GM19240 (cell line): ENCODE data around the gene CYSRT1.
"Not testable (repeated sequence)": the region's sequence is repeated elsewhere in the genome, so short reads cannot be mapped to it uniquely, and the experiment has no call there.

Experiments
- DNase-seq: peaks from one replicate; pipeline ENCODE4 v3.0.0; 2011; ENCODE audit warnings: low spot score; ENCODE audit not compliant: insufficient read length

CYSRT1 gene

GRCh38 chr9:137251490-137252268, 26.7 kb downstream of the CYSRT1 start:
- DNase-seq, result no peak

DNA sequence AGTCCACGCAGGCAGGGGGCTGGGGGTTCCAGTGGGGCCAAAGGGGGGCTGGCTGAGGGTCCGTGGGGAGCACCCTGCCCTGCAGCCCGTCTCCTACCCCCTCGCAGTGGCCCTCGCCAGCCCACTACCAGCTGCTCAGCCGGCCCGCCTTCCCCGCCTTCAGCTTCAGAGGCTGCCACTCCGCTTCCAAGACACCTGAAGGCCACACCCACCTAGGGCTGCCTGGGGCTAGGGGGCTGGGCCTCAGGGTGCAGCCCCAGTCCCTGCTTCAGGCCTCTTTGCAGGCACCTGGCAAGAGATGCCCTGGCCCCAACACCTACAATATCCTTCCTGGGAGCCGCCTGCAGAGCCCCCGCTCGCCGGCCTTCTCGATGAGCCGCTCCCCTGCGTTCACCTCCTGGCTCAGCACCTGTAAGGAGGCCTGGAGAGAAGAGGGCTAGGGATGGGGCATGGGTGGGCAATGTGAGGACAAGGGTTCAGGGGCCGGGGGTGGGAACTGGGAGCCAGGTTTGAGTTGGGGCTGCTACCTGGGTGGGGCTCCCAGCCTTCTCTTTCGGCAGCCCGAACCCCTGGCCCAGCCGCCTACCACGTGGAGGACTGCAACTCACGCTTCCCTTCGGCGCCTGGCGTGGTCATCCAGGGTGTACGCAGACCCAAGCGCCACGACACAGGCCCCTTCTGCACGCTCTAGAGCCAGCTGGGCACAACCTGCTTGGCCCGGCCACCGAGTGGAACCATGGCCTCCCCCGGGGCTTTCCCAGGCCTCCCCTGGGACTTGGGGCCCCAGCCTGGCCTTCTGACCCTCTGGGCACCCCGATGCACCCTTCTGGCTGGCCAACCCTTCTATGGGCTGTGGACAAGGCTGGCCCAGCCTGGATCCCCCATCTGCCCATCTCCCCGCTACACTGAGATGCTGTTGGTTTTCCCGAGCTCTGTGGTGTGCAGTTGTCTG, 27.9 kb downstream of the CYSRT1 start:
- DNase-seq, result no peak

- no peak for DNase-seq
Observed at GRCh38 chr9:137253717-137254623, 29.0 kb downstream of the CYSRT1 start.

DNA sequence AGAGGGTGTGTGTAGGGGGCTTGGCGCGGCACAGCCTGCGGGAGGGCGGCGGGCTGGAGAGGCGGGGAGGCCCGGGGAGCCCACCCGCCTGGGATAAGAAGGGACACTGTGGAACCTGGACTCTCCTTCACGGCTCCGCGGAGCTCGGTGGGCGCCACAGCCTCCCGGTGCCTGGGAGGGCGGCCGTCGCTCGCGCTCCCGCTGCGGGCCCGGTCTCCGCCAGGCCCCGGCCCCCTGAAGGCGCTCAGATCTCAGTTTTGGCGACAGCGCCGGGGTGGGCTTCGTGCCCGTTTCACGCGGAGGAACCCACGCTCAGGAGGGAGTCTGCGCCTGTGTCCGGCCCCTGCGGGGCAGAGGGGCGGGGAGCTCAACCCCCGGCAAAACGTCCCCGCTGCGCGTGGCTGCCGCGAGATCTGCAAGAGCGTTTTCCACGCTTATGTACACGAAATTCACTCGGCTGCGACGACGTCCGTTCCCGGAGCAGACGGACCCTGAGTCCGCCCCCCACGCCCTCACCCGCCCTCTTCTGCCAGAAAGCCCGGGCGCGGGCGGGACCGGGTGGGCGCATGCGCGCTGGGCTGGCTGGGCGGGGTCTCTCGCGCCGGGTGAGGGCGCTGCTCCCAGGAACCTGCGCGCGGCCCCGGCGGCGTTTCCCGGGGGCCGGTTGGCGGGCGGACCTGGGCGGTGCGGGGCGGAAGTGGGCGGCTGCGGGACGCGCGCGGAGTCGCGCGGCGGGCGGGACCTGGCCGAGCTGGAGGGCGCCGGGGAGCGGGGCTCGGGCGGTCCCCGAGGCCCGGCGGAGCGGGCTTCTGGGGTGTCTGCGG, 29.9 kb downstream of the CYSRT1 start, which contains the start of gene NELFB:
TSS of gene NELFB (plus strand) at position 704 of the 824 bp plus-strand sequence.
- DNase-seq, result peak; percentile 98

DNA sequence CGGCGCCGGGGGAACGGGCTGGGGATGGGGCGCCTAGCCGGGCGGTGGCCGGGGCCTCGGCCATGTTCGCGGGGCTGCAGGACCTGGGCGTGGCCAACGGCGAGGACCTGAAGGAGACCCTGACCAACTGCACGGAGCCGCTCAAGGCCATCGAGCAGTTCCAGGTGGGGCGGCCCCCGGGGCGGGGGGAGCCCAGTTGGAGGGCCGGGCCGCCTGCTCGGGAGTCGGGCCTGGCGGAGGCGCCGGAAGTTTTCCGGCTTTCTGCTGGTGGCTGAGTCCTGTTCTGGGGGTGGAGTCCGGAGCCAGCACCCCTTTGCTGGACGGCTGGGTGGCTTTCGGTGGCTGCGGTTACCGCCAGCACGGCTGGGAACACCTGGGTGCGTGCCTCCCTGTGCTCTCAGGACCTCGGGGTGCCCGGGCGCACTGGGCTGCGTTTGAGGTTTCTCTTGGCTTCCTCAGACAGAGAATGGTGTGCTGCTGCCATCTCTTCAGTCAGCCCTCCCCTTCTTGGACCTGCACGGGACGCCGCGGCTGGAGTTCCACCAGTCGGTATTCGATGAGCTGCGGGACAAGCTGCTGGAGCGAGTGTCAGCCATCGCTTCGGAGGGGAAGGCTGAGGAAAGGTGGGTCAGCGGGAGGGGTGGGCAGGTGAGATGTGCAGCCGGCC, 30.6 kb downstream of the CYSRT1 start:
- no peak for DNase-seq

DNA sequence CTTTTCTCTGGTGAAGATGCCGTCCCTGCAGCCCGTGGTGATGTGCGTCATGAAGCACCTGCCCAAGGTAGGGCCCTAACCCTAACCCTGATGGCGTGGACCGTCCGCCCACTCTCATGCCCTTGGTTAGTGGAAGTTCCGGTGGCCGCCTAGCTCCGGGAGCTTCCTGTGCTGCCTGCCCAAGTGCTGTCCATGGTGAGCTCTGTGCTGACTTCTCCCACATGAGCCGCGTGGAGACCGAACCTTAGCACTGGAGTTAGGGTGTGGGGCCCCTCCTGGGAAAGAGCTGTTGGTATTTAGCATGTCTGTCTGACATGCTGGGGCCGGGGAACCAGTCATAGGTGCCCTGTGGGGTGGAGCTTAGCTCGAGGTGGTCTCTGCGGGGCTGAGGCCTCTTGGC, 31.4 kb downstream of the CYSRT1 start:
- DNase-seq, result no peak

DNA sequence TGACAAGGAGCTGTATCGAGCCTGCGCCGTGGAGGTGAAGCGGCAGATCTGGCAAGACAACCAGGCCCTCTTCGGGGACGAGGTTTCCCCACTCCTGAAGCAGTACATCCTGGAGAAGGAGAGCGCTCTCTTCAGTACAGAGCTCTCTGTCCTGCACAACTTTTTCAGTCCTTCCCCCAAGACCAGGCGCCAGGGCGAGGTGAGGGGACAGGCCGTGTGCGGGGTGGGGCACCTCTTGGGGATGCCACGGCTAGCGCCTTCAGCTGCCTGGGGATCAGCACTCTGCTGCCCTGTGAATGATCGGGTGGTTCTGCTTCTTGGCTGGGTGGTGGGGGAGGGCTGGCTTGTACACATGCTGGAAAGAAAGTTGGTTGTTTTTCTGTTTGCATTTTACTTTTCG, 31.9 kb downstream of the CYSRT1 start:
- DNase-seq, result no peak

DNA sequence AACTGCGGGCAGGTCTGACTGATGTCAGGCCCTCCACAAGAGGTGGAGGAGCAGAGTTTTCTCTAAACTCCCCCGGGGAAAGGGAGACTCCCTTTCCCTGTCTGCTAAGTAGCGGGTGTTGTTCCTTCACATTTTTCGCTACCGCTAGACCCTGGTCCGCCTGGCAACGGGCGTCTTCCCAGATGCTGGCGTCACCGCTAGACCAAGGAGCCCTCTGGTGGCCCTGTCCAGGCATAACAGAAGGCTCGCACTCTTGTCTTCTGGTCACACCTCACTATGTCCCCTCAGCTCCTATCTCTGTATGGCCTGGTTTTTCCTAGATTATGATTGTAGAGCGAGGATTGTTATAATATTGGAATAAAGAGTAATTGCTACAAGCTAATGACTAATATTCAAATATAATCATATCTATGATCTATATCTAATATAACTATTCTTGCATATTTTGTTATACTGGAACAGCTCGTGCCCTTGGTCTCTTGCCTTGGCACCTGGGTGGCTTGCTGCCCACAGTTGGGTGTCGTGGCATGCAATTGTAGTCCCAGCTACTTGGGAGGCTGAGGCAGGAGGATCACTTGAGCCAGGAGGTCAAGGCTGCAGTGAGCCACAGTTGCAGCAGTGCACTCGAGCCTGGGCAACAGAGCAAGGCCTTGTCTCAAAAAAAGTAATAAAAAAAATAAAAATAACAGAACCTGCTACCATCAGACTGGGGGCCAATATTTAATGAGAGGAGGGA, 37.4 kb downstream of the CYSRT1 start:
- DNase-seq, result not testable (repeated sequence)

DNA sequence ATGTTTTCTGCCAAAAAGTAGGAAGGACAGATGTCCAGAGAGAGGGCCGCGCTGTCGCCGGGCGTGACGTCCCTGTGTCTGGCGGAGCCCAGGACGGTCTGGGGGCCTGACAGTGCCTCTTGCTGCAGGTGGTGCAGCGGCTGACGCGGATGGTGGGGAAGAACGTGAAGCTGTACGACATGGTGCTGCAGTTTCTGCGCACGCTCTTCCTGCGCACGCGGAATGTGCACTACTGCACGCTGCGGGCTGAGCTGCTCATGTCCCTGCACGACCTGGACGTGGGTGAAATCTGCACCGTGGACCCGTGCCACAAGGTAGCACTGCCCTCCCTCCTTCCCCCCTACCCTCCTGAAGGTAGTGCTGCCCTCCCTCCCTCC, 37.9 kb downstream of the CYSRT1 start:
- DNase-seq, result no peak

DNA sequence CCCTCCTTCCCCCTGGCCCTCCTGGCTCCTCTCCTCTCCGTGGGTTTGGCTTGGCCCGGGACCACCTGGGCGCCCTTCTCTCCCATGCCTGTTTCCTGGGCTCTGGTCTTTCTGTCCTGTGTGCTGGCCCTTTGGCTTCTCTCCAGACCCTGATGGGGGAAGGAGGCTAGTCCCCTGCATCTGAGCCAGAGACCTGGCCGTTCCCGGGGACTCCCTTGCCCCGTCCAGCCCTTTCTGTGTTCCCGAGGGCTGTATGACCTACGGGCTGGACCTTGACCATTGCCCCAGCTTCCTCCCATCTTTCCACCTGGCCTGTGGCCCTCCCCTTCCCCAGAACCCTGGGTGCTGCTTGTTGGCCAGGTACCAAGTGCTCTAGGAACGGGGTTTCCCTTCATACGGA, 38.5 kb downstream of the CYSRT1 start:
- DNase-seq, result no peak

GRCh38 chr9:137264067-137264466, 39.1 kb downstream of the CYSRT1 start:
- DNase-seq, result no peak

DNA sequence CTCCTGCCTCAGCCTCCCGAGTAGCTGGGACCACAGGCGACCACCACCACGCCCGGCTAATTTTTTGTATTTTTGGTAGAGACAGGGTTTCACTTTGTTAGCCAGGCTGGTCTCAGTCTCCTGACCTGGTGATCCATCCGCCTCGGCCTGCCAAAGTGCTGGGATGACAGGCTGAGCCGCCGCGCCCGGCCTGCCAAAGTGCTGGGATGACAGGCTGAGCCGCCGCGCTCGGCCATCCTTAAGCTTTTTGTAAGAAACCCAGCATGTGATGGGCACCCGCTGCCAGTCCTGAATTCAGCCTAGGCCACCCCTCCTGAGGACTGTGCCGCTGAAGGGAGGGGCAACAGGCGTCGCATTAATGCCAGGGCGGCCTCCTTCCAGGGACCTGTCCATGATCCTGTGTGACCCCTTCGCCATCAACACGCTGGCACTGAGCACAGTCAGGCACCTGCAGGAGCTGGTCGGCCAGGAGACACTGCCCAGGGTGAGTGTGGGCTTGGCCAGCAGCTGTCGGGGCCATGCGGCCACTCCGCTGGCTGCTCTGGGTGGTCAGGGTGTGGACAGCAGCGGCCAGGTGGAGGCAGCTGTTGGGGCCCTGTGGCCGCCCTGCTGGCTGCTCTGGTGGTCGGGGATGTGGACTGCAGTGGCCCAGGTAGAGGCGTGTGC, 40.7 kb downstream of the CYSRT1 start:
- DNase-seq, result no peak

DNA sequence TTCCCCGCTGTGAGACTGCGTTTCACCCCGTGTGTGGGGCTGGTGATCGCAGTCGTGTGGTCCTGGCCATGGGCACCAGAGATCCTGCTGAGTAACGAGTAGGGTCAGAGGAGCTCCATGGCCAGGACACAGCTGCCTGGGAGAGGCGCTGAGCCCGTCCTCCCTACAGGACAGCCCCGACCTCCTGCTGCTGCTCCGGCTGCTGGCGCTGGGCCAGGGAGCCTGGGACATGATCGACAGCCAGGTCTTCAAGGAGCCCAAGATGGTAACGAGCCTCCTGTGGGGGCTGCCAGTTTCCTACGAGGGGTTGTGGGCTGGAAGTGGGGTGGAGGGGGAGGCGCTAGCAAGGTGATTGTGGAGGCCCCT, 41.2 kb downstream of the CYSRT1 start:
- no peak for DNase-seq

- no peak for DNase-seq
Observed at GRCh38 chr9:137266585-137267453, 41.8 kb downstream of the CYSRT1 start.

GRCh38 chr9:137267933-137268355, 43.0 kb downstream of the CYSRT1 start:
- DNase-seq, result no peak

- DNase-seq, result no peak
Observed at GRCh38 chr9:137268538-137269201, 43.7 kb downstream of the CYSRT1 start.

DNA sequence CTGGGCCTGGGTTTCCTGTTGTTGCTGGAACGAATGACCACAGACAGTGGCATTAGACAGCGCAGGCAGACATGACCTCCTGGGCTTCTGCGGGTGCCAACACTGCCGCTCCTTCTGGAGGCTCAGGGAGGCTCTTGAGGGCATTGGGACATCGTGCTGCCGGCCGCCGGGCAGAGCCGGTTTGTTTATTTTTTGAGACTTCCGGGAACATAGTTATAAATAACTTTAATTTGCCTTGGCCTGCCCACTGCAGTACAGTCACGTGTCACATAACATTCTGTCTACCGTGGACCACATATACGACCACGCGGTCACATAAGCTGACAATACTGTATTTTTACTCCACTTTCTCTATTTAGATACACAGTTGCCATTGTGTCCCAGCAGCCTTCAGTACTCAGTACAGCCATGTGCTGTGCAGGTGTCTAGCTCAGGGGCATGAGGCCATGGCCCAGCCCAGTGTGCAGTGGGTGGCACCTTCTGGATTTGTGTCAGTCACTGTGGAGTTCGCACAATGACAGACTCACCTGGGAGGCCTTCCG, 44.3 kb downstream of the CYSRT1 start:
- no peak for DNase-seq
